GM19452 (cell line): Measurements from ENCODE around the gene TXLNB.
"Not testable (repeated sequence)": the region's sequence is repeated elsewhere in the genome, so short reads cannot be mapped to it uniquely, and the experiment has no call there.

Experiments
- ATAC-seq: cut with Tn5 transposase; IDR thresholded peaks from one replicate; pipeline ENCODE4 v1.9.1; 2021; ENCODE audit not compliant: unreplicated experiment

TXLNB gene

GRCh38 chr6:139311831-139312230, 20.0 kb upstream of the TXLNB start:
- ATAC-seq = no peak

GRCh38 chr6:139308936-139309603, 17.3 kb upstream of the TXLNB start:
- no peak for ATAC-seq

- ATAC-seq = peak; percentile 59
Observed at GRCh38 chr6:139308286-139308916, 16.6 kb upstream of the TXLNB start.

GRCh38 chr6:139306291-139306981, 14.6 kb upstream of the TXLNB start:
- no peak for ATAC-seq

- no peak for ATAC-seq
Observed at GRCh38 chr6:139303185-139303584, 11.4 kb upstream of the TXLNB start.

- no peak for ATAC-seq
Observed at GRCh38 chr6:139297921-139298320, 6.1 kb upstream of the TXLNB start.

- no peak for ATAC-seq
Observed at GRCh38 chr6:139296927-139297326, 5.1 kb upstream of the TXLNB start.

GRCh38 chr6:139295901-139296300, 4.1 kb upstream of the TXLNB start:
- ATAC-seq = no peak

GRCh38 chr6:139294090-139294489, 2.3 kb upstream of the TXLNB start:
- ATAC-seq = no peak

GRCh38 chr6:139293230-139293629, 1.4 kb upstream of the TXLNB start:
- not testable (repeated sequence) for ATAC-seq

- ATAC-seq = peak; percentile 82
Observed at GRCh38 chr6:139290787-139291311, 949 bp downstream of the TXLNB start.

GRCh38 chr6:139289233-139289632, 2.6 kb downstream of the TXLNB start:
- no peak for ATAC-seq

- ATAC-seq = no peak
Observed at GRCh38 chr6:139288496-139289040, 3.2 kb downstream of the TXLNB start.

- no peak for ATAC-seq
Observed at GRCh38 chr6:139287868-139288267, 3.9 kb downstream of the TXLNB start.

GRCh38 chr6:139286438-139286837, 5.4 kb downstream of the TXLNB start:
- ATAC-seq = not testable (repeated sequence)

- no peak for ATAC-seq
Observed at GRCh38 chr6:139285590-139285989, 6.2 kb downstream of the TXLNB start.

- no peak for ATAC-seq
Observed at GRCh38 chr6:139284789-139285188, 7.0 kb downstream of the TXLNB start.

- no peak for ATAC-seq
Observed at GRCh38 chr6:139282684-139283083, 9.1 kb downstream of the TXLNB start.

- ATAC-seq = no peak
Observed at GRCh38 chr6:139278190-139278589, 13.6 kb downstream of the TXLNB start.

GRCh38 chr6:139277587-139277986, 14.2 kb downstream of the TXLNB start:
- no peak for ATAC-seq

- no peak for ATAC-seq
Observed at GRCh38 chr6:139277161-139277560, 14.6 kb downstream of the TXLNB start.
